ENCODE measurements around the gene TNKS1BP1.
"Not testable (repeated sequence)": the region's sequence is repeated elsewhere in the genome, so short reads cannot be mapped to it uniquely, and the experiment has no call there.

The TNKS1BP1 gene

GRCh38 chr11:57310091-57310490, 14.7 kb downstream of the TNKS1BP1 start:
- DNase-seq = no peak

- no peak for DNase-seq
Observed at GRCh38 chr11:57309106-57310059, 15.4 kb downstream of the TNKS1BP1 start.

GRCh38 chr11:57308426-57309060, 16.2 kb downstream of the TNKS1BP1 start:
- DNase-seq = no peak

GRCh38 chr11:57307666-57308270, 17.0 kb downstream of the TNKS1BP1 start:
- no peak for DNase-seq

- DNase-seq = no peak
Observed at GRCh38 chr11:57306940-57307565, 17.7 kb downstream of the TNKS1BP1 start.

- DNase-seq = no peak
Observed at GRCh38 chr11:57306161-57306876, 18.4 kb downstream of the TNKS1BP1 start.

GRCh38 chr11:57305523-57305922, 19.2 kb downstream of the TNKS1BP1 start:
- no peak for DNase-seq

- DNase-seq = no peak
Observed at GRCh38 chr11:57303990-57304579, 20.7 kb downstream of the TNKS1BP1 start.

GRCh38 chr11:57303280-57303989, 21.3 kb downstream of the TNKS1BP1 start:
- DNase-seq = no peak

- DNase-seq = no peak
Observed at GRCh38 chr11:57302489-57302888, 22.3 kb downstream of the TNKS1BP1 start.

GRCh38 chr11:57301711-57302423, 22.9 kb downstream of the TNKS1BP1 start:
- DNase-seq = no peak

- no peak for DNase-seq
Observed at GRCh38 chr11:57300785-57301184, 24.0 kb downstream of the TNKS1BP1 start.

GRCh38 chr11:57299150-57299737, 25.5 kb downstream of the TNKS1BP1 start:
- no peak for DNase-seq

GRCh38 chr11:57297221-57297620, 27.5 kb downstream of the TNKS1BP1 start:
- no peak for DNase-seq

GRCh38 chr11:57296205-57296604, 28.5 kb downstream of the TNKS1BP1 start:
- DNase-seq = not testable (repeated sequence)

- DNase-seq = no peak
Observed at GRCh38 chr11:57294225-57295131, 30.3 kb downstream of the TNKS1BP1 start.

- no peak for DNase-seq
Observed at GRCh38 chr11:57290288-57290687, 34.5 kb downstream of the TNKS1BP1 start.

GRCh38 chr11:57288771-57289579, 35.8 kb downstream of the TNKS1BP1 start:
- no peak for DNase-seq
